ENCODE results near the gene HOXD1.

The HOXD1 gene

DNA sequence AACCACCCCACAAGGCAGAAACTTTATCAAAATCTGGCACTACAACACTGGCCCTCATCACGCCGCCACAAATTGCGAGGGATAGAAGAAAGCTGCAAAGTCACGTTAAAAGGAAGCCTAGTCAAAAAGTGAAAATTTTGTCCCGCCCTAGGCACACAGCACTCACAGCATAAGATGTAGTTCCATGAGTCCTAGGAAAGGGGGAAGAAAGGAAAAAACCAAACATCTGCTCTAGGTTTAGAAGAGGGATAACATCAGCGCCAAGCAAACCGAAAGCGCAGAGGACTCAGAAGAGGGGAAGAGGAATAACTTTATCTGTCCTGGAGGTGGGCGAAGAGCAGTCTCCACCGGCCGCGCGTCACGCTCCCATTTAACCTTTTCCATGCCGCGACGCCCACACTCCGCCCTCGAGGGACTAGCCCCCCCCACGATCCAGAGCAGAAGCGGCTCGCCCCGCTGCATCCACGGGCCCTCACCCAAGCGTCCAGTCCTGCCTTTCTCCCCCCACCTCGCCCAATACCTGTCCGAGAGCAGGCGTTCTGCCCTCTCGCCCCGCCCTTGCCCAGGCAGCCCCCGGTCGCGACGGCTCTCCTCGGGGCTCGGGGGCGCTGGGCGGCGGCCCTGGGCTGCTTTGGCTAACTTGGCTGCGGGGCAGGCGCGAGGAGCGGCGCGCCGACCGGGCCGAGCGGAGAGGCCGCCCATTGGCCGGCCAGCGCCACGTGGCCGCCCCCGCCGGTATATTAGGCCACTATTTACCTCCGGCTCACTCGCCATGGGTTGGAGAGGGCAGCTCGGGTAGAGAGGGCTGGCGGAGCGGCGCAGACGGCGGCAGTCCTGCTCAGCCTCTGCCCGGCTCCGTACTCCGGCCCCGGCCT lies at the start of gene HOXD1:
TSS of gene HOXD1 (plus strand) at position 770 of the 875 bp plus-strand sequence. CDS start 134 bp downstream, outside the sequence.
- DNase-seq (ENCODE audit: low read depth in 3 of 3, low spot score in 1 of 3): no peak

DNA sequence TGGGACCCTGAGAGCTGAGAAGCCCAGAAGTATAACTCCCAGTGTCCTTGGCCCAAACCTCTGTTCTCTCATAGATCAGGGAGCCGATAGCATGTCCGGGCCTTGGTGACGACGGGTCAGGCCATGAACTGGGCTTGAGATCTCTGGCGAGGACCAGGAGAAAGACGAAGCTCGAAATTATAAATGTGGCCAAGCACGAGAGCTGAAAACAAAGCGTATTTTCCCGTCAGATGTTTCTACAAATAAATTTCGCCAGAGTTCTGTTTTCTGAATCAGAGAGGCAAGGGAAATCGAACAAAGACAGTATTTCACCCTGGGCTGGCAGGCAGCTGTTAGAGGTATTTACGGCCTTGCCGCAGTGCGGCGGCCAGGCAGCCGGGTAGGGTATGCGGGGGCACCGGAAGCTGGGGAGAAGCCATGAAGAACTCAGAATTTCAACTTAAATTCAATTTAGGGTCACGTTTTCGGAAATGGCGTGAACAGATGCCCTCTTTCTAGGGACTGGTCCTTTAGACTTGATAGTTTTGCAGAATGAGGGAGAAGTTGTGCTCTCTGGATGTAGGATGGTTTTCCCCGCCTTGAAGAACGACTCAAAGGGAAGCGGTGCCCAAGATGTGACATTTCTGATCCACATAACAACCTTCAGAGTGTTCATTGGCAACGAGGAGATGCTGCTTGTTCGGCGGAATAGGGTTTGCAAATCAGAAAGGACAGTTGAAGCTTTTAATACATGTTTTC lies 49.4 kb upstream of the HOXD1 start:
- DNase-seq (ENCODE audit: low read depth in 3 of 3, low spot score in 1 of 3): no peak

GRCh38 chr2:176139661-176140512 lies 48.6 kb upstream of the HOXD1 start:
- no peak for DNase-seq (ENCODE audit: low read depth in 3 of 3, low spot score in 1 of 3)

GRCh38 chr2:176140513-176141317 lies 47.8 kb upstream of the HOXD1 start:
- peak in 1 of 3 donors; percentile 46 for DNase-seq (ENCODE audit: low read depth in 3 of 3, low spot score in 1 of 3)

DNA sequence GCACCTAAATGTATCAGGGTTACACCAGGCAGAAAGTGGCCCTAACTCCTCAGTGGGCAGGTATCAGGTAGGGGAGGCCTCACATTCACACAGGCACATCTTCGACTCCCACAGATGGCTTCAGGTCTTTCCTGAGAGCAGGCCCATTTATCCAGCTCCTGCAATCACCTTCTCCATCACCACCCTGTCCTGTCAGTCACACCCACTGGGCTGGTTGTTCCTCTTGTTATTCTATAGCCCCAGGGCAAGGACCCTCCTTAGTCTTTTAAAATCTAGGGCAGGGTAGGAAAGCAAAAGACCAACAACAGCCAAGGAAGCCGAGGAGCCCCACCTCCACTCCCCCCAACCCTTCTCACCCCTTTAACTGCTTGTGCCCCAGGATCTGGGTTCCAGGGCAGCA lies 46.2 kb upstream of the HOXD1 start:
- no peak for DNase-seq (ENCODE audit: low read depth in 3 of 3, low spot score in 1 of 3)

DNA sequence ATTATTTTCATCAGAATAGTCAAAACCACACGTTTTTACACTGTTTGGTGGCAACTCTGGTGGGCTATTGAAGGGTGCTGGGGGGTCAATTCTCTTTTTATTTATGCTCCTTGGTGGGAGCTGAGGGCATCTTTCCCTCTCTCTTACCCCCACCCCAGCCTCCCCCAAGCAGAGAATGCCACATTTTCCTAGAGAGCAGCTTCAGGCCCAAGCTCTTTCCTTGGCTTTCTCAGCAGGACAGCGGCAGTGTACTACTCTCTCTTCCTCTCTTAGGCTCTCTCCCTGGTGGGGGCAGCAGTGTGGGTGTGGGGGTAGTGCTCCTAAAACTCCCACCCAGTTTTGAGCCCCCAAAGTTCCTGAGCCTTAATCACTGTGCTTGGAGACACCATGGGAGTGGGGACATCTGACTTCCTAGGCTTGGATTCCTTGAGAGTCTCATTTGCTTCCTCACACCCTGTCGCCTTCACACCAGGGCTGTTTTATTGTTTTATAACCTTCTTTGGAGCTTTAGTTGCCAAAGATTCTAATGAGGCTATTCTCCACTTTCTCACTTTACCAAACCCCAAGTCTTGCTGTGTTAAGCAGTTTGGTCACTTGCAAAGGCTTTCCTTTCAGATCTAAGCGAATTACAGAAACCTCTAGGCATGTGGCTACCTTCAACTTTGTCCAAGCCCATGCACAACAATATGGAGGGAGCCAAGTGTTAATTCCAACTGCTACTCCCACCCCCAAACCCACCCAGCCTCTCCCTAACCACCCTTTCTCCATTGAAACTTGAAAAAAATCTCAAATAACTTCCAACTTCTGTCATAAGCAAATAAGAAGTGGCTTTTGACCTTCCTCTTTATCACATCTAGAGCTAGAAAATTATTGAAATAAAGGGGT lies 43.1 kb upstream of the HOXD1 start:
- no peak for DNase-seq (ENCODE audit: low read depth in 3 of 3, low spot score in 1 of 3)

- no peak for DNase-seq (ENCODE audit: low read depth in 3 of 3, low spot score in 1 of 3)
Observed at GRCh38 chr2:176146101-176146500, 42.4 kb upstream of the HOXD1 start.

GRCh38 chr2:176146645-176147044 lies 41.8 kb upstream of the HOXD1 start:
- DNase-seq (ENCODE audit: low read depth in 3 of 3, low spot score in 1 of 3): no peak

DNA sequence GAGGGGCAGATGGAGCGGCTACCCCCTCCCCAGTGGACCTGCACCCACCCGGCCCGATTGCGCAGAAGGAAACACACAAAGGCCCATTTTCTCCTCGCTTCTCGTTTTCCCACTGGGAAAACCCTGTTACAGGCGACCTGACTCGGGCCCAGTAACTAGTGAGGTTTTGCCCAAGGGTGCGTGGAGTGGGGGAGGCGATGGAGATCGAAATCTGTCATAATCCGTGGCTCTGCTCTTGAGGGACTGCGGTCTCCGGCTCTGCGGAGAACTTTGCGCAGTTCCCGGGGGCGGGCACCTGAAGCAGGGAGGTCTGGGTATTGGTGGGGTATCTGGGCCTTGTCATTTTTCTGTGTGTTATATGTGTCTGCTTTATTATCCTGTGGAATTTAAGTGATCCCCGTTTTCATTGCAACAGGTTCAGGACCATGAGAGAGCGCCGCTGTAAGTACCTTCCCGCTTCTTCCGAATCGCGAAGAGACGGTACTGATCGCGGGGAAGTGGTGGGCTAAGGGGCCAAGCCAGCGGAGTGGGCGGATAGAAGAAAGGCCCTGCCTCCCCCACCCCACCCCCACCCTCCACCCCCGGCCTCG lies 41.2 kb upstream of the HOXD1 start:
- DNase-seq (ENCODE audit: low read depth in 3 of 3, low spot score in 1 of 3): no peak

DNA sequence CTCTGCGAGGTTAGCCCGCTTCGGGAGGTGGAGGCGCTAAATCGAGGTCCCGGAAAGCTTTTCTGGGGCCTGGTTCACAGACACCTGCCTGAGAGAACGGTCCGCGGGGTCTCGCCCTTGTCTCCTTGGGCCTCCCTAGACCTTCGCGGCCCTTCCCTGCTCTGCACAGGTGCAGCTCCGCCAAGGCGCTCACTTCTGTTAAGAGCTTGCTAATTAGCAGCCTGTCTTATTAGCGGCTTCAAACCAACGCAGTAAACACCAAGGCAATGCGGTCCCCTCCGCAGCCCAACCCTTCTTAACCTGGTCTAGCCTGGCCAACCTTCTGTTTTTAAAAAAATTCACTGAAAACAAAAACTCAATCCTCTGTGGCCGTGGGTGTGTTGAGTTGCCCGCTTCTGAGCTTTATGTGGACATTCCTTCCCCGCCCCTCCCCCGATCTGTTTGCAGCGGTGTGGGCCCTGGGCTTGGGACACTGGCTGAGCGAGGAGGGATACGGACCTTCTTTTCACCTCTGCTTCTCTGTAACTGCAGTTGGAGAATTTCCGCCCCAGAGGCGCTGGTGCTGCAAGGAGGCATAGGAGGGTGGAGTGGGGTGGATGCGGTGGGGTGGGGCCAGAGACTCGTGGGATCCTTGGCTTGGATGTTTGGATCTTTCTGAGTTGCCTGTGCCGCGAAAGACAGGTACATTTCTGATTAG lies 40.5 kb upstream of the HOXD1 start:
- DNase-seq (ENCODE audit: low read depth in 3 of 3, low spot score in 1 of 3): no peak

GRCh38 chr2:176148751-176149421 lies 39.6 kb upstream of the HOXD1 start:
- no peak for DNase-seq (ENCODE audit: low read depth in 3 of 3, low spot score in 1 of 3)

DNA sequence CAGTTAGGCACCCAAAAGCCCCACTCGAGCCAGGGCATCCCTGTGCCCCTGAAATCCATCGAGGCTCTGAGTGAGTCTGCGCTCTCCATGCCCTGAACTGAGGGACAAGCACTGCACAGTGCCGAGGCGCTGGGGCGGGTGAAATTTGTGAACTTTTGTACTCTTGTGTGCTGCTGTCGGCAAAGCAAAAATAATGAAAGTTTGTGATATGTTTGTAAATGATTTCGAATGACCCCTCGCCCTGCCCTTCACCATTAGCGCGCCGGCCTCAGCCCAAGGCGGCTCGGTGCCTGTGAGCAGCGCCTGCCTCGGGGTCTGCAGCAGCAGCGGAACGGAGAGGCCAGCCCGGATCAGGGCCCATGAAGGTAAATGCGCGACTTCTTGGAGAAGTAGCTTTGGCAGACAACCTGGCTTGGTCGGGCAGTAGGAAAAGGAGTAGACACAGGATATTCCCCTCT lies 39.0 kb upstream of the HOXD1 start:
- DNase-seq (ENCODE audit: low read depth in 3 of 3, low spot score in 1 of 3): no peak

- DNase-seq (ENCODE audit: low read depth in 3 of 3, low spot score in 1 of 3): no peak
Observed at GRCh38 chr2:176149939-176150583, 38.4 kb upstream of the HOXD1 start.

DNA sequence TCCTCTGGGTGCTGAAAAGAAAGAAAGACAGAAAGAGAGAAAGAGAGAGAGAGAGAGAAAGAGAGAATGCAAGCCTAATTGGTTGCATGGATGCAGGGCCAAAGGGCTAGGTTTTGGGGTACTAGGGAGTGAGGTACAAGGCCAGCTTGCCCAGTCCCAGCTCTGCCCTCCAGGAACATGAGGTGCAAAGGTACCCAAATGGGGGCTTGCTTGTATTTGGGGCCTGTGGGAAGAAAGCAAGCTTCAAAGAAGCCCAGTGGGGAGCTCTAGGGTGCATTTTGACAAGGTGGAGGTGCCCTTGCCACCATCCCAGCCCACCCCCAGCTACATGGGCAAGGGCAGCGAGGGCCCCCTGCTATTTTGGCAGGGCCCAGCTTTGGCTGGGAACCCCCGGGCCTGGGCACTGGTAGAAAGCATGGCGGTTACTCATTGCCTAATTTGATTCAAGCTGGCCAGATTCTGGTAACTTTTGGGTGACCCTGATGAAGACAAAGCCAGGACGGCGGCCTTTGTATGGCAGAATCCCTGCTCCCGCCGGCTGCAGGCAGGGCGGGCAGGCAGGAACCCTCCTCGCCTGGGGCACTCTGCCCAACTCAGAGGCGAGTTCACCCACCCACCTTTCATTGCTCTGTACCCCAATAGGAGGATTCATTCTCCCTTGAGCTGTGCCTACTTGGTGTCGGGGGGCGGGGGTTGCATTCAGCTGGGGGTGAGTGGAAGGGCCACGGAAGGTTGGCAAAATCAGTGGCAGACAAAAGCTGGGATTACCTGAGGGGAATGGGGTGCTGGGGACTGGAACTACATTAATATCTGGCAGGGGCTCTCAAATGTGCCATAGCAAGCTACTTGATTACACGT lies 37.7 kb upstream of the HOXD1 start:
- no peak for DNase-seq (ENCODE audit: low read depth in 3 of 3, low spot score in 1 of 3)

- no peak for DNase-seq (ENCODE audit: low read depth in 3 of 3, low spot score in 1 of 3)
Observed at GRCh38 chr2:176151442-176152287, 36.8 kb upstream of the HOXD1 start, which contains the start of gene HOXD4. HOXD4 (plus strand) TSS chr2:176151550; CDS start chr2:176151634, 84 bp downstream.

Data from stimulated activated CD4-positive, alpha-beta T cell treated with anti-CD3 and anti-CD28 coated beads, TNF-alpha, amount 100 ng/mL, for 1 hour (primary cell).